RPMI8226 (cell line): ENCODE data around the gene SCLY.
"Not testable (repeated sequence)": the region's sequence is repeated elsewhere in the genome, so short reads cannot be mapped to it uniquely, and the experiment has no call there.

Experiments
- DNase-seq: peaks from one replicate; pipeline ENCODE4 v3.0.0-alpha.2; 2015

SCLY gene, protein sequence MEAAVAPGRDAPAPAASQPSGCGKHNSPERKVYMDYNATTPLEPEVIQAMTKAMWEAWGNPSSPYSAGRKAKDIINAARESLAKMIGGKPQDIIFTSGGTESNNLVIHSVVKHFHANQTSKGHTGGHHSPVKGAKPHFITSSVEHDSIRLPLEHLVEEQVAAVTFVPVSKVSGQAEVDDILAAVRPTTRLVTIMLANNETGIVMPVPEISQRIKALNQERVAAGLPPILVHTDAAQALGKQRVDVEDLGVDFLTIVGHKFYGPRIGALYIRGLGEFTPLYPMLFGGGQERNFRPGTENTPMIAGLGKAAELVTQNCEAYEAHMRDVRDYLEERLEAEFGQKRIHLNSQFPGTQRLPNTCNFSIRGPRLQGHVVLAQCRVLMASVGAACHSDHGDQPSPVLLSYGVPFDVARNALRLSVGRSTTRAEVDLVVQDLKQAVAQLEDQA

DNA sequence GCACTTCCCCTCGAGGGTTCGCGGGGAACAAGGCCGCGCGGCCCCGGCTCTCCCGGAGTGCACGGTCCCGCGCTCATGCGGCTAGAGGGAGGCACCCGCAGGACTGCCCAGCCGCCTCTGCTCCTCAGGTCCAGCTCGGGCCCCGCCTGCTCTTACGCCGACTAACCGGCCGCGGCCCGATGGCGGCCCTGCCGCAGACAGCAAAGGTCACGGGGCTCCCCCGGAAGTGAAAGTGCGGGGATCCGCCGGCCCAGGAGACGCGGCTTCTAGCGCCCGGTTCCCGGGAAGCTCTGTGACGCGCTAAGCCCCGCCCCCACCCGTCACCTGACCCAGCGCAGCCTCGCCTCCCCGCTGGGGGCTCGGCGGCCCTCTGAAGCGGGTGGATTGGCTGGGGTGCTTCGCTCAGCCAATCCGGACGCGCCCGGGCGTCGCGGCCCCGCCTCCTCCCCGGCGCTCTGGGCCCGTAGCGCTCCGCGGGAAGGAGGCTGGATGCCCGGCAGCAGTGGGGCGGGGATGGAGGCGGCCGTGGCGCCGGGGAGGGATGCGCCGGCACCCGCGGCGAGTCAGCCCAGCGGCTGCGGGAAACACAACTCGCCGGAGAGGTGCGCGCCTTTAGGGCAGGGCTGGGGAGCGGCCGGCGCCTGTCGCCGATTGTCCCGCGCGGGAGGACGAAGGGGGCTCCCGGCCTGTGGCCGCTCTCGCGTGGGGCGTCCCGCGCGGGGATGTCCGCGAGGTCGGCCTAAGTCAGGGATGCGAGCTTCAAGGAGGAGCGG lies at the start of gene SCLY:
SCLY (plus strand) TSS at position 460 of the 773 bp plus-strand sequence; CDS start at position 514, 54 bp downstream.
- peak; percentile 96 for DNase-seq

DNA sequence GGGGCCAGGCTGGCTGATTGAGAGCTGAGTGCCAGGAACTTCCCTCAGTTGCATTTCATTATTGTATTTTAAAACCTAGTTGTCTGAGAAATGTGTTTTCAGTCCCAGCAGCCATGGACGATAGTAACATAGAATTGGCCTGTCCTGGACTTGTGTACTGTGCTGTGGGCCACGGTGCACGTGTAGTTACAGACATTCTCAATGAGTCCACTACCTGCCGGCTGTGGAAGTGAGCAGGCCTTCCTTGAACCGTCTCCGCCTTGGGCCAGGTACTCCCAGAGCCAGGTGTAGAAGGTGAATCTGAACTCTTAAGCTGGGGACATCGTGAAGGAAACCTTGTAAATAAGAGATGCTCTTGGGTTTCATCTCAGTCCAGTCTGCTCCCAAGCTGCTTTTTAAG lies 47.0 kb upstream of the SCLY start:
- DNase-seq, result no peak

DNA sequence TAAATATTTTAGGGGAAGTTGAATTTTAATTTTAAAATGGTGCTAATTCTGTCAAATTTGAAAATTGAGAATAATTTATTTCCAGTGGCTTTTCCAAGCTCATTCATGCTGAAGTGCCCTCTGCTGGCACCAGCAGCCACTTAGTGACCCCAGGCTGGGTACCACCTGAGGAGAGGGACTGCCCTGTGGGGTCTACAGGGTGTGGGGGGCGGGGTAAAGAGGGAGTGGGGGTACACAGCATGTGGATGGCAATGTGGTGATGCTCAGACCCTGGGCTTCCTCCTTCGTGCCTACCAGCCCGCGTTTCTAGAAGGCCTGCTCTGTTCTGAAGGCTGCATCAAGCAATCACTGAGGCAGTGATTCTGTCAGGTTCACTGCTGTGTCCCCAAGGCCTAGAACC lies 45.1 kb upstream of the SCLY start:
- no peak for DNase-seq

DNA sequence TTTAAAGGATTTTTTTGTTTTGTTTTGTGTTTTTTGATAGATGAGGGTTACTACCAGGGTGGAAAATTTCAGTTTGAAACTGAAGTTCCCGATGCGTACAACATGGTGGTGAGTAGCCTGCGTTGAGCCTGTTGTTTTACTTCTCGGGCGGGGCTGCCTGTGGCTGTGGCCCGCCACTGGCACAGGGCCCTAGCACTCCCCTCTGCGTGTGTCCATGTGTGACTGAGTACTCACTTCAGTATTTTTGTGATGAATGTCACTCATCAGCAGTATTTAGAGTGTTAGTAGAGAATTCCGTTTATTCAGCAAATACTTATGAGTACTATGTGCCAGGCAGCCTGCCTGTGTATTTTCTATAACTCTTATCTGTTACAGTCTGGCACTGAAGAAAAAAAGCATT lies 44.3 kb upstream of the SCLY start:
- no peak for DNase-seq

DNA sequence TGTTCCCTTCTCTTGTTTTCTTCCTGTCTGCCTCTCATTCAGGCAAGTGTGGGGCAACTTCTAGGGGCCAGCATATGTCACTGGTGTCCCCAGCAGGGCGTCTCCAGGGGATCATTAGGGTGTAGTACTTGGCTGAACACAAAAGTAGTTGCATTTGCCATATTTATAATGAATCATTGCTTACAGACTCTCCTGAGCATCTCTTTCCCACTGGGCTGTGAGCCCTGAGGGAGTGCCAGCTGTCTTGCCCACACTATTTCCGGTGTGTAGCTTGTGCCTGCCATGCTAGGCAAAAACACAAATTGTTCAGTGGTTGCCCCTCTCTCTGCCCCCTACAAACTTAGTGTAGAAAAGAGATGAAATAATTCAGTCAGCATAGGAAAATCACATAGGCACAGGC lies 40.8 kb upstream of the SCLY start:
- DNase-seq, result no peak

DNA sequence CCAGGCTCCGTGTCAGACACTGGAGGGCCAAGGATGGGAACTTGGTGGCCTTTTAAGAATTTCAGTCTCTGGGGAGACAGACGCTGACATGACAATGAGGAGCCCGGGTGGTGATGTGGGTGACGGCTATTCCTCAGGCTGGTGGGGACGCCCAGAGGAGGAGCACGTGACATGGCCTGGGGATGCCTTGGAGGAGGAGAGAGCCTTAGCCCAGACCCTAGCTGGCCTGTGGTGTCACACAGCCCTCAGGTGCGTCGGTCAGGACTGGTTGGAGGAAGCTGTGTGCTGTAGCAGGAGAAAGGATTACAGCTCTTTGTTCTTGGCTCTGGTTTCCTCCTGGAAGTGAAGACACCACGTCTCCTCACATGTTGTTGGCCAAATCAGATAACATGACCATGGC lies 40.0 kb upstream of the SCLY start:
- no peak for DNase-seq

DNA sequence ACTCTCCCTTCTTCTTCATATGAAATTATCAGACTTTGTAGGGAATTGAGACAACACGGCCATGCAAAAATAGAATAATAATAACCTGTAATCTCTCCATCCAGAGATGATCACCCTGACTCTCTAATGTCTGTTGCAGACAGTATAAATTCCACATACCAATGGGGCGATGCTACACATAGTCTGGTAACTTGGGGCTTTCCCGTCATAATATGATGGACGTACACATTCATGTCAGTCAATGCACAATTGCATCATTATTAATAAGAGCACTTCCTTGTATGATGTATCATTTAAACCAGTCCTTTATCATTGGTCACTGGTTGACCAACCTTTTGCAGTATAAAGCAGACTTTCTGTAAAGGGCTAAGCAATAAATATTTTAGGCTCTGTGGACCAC lies 39.5 kb upstream of the SCLY start:
- DNase-seq, result no peak

DNA sequence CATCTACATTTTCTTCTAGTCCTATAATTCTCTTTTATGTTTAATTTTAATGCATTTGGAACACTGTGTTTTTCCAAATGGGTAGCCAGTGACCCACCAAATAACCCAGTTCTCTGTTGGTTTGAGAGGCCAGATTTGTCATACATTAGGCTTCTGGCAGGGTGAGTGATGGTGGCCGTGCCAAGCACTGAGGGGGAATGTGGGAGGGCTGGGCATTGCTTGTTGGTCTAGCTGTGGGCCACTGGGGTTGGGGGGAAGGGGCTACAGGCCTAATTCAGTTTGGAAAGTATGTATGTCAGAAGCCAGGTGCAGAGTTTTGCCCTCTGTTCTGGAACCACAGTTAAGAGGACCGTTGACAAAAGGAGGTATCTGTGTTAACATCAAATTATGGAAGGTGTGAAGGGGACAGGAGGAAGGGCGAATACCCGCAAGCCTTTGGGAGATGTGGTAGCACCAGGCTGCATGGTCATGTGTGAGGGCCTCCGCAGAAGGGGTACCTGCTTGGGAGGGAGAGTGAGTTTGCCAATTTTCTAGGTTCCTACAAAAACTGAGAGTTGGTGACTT lies 38.1 kb upstream of the SCLY start:
- DNase-seq, result no peak

DNA sequence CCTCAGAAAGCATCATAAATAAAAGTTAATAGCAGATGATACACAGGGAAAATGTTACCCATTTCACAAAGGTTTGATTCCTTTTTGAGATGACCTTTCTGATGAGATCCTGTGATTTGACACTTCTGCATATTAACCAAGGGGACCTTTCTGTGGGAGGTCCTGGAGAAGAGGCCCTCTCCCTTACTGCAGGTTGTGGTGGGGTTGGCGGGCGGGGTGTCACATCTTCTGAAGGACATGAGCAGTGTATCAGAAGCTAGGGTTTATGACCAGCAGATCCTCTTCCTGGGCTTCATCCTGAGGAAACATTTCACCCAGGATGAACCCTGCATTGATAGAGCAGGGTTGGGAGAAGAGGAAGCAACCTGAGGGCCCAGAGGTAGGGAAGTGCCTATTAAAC lies 37.2 kb upstream of the SCLY start:
- DNase-seq, result no peak

DNA sequence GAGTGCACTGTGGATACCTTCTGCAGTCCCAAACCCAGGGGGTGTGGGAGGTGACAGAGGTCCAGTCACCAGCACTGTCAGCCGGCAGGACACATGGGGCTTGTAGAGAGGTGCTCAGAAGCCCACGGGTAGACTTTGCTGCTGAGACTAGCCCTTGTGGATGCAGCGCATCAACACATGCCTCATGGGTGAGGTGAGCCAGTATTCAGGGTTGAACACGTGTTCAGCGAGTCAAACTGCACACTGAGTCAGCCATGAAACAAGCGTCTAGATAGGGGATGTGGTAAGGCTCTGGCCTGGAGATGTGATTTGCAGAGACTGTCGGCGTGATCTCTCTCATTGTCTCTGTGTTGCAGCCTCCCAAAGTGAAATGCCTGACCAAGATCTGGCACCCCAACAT lies 35.8 kb upstream of the SCLY start:
- no peak for DNase-seq

DNA sequence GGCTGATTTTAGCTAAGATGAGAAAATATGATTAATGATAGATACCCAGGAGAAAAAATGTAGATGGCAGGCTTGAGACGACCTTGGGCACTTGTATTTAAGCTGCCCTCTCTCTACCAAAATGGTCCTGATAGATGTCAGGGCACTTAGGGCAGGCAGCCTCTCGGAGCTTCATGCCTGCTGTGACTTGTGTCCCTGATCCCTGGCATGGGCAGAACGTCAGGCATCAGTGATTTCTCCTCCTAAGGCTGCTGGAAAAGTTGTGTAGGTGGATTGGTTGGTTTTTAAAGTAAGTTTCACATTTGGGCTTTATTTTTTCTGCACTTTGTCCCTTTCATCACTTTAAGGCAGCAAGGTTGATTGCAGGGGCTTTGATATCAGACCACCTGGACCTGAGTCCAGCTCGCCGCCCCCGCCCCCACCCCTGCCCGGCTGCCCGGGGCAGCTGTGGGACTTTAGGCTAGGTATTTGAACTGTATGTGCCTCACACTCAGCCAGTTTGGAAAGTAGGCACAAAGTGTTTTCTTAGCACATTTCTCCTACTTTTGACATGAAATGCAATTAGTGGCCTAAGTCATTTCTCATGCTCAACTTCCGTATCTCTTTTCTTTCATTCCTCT lies 35.0 kb upstream of the SCLY start:
- no peak for DNase-seq

DNA sequence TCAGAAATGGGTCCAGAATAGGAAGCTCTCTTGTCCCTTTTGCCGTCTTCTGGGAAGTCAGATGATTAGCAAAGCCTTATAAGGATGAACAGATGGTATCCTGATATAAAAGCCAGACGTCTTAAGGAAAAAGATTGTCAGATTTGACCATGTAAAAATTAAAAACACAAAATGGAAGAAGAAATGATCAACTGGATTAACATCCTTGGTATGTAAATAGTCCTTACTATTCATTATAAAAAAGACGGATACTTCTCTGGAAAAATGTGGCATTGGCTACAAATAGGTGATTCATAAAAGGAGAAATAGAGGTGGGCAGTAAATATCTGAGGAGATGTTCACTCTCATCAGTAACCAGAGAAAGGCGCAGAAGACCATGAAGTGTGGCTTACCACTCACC lies 33.7 kb upstream of the SCLY start:
- DNase-seq, result no peak

DNA sequence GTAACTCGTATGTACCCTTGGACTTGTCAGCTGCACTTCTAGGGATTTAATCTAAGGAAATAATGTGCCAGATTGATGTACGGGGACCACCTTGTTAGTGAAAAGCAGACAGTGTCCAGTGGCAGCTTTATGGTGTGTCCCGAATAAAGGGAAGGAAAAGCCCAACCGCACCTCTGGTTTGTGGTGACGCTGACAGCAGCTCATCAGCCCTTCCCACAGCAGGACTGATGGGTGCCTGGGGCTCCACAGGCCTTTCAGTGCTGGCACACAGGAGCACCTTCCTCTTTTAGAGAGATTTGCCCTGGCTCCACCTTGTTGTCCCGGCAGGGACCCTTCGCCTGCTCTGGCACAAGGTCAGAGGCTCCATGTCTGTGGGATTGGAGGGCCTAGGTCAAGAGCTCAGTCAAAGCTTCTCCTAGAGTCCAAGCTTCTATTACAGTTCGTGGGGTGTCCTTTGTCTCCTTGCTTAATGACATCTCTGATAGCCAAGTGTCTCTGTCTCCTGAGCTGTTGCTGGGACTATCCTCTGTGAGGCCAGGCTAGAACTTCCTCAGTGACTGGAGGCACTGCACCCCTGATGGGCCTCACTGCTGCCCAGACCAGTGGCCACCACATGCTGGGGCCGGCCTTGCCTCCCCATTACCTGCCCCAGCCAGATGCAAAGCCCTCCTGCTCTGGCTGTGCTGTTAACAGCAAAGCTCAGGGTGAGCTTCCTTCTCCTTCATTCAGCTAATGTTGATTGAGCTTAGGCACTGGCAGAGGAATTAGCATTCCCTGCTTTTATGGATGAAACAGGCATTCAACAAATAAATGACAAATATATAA lies 33.0 kb upstream of the SCLY start:
- no peak for DNase-seq

DNA sequence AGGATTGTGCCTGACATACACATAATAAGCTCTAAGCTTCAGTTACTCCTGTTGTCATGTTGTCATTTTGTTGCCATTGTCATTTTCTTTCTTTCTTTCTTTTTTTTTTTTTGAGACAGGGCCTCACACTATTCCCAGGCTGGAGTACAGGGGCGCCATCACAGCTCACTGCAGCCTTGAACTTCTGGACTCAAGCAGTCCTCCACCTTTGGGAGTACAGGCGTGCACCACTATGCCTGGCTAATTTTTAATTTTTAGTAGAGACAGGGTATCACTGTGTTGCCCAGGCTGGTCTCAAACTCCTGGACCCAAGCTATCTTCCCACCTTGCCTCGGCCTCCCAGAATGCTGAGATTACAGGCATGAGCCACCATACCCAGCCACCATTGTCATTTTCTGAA lies 30.9 kb upstream of the SCLY start:
- DNase-seq, result no peak

DNA sequence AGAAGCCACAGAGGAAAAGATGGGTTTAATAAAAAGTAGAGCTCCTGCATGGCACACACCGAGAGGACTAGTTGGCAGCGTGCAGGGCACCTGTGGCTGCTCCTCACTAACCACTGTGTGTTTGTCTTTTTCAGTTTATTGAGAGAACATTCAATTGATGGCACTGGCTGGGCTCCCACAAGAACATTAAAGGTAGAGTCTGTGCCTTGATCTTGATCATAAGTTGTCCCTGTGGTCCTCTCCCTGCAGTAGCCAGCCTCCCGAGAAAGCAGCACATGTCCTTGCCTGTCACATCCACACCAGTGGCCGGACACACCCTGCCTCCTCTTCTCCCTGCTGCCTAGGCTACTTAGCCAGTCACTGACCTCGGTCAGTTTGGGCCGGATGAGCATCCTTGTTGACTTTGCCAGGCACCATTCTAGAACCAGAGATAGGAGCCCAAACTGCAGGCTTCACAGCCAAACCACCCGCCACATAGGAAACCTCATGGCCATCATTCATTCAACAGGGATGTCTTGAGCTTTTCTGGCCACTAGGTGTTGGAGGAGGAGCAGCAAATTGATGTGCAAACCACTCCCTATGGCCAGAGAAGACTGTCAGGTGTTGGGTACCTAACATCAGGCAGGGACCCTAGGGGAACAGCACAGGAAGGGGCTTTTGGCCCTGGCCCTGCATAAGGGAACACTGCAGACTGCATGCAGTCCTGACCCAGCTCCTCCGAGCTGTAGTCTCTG lies 30.2 kb upstream of the SCLY start:
- DNase-seq, result no peak

DNA sequence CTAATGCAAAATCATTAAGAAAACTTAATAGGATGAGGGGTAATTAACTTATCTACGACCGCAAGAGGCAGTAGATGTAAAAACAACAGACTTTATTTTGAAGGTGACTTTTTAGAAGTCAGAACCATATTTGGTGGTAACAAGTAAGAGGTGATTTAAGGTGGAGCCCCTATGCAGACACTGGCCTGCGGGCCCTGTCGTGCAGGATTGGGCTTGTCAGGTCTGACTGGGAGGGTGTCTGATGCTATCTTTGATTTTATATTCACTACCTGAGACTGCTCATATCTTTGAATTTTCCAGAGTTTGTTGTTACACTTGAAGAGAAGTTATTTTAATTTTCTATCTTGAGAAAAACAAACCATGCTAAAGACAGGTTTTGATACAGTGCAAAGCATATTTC lies 29.1 kb upstream of the SCLY start:
- no peak for DNase-seq

DNA sequence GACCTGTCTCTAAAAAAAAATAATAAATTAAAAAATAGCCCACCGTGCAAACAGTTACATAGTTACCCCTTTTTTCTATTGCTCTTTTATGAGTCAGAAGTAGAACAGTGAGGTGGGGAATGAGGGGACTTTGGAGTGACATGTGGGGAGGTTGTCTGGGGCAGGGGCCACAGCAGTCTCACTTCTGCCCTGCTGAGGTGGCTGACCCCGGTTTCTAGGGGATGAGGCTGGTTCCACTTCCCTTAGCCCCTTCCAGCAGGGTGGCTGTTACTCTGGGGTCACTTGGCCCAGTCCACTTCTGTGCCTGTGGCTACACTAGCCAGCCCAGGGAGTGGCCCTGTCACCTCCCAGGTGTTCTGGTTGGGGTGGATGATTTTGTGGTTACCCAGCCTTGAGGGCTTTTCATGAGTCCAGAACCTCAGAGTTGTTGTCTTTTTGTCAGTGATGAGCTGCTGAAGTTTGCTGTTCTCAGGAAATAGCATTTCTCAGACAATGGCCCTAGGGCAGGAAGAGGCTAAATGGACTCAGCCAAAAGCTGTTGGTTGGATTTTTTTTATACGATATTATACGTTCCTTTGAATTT lies 28.0 kb upstream of the SCLY start:
- DNase-seq, result no peak

DNA sequence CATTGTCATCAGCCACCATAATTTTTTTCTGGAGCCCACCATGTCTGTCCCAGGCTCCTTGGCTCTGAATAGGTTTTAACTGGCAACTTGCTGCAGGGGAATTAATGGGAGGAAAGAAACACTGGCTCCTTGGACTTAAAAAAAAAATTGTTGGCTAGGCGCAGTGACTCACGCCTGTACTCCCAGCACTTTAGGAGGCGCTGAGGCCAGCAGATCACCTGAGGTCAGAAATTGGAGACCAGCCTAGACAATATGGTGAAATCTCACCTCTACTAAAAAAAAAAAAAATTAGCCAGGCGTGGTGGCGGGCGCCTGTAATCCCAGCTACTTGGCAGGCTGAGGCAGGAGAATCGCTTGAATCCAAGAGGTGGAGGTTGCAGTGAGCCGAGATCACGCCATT lies 26.8 kb upstream of the SCLY start:
- DNase-seq, result not testable (repeated sequence)

DNA sequence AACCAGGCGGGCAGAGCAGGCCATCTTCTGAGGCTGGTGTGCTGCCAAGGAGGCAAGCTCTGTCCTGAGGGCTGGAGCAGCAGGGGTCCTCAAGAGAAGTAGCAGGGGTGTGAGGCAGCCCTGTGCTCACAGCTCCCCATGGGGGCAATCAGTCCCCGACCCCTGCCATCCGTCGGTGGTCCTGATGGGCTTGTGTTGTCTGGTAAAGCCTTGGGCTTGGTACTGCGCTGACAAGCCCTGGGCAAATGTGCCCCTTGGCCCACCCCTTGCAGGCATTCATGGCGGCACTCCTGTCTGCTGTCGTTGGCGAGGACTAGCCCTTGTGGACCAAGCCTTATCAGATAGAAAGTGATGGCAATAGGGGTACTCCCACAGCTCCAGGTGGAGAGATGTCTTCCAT lies 22.6 kb upstream of the SCLY start:
- no peak for DNase-seq

DNA sequence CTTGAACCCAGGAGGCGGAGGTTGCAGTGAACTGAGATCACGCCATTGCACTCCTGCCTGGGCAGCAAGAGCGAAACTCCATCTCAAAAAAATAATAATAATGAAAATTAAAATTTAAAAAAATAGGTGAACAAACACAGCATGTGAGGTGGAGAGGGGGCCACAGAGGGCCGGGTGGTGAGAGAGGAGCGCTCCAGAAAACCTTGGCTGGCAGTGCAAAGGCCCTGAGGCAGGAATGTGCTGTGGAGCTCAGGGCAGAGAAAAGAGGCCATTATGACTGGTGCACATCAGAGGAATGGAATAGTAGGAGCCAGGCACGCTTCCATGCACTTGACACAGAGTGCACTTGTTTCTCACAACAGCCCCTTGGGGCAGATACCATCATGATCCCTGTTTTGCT lies 21.6 kb upstream of the SCLY start:
- DNase-seq, result no peak

DNA sequence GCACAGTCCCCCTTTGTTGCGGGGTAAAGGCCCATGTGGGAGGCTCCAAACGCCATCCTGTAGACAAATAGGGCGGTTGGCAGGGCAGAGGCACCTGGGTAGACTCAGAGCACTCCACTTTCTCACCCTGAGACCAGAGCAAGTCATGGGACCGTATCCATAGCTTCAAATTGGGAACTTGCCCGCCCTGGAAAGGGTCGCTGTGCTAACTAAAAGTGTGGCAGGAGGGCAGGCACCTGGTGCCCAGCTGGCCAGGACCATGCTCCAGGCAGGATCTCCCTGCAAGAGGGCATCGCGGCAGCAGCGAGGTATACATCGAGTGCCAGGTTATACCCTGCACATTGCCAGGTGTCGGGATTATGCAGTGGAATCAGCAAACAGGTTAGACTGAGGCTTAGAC lies 20.8 kb upstream of the SCLY start:
- DNase-seq, result no peak

DNA sequence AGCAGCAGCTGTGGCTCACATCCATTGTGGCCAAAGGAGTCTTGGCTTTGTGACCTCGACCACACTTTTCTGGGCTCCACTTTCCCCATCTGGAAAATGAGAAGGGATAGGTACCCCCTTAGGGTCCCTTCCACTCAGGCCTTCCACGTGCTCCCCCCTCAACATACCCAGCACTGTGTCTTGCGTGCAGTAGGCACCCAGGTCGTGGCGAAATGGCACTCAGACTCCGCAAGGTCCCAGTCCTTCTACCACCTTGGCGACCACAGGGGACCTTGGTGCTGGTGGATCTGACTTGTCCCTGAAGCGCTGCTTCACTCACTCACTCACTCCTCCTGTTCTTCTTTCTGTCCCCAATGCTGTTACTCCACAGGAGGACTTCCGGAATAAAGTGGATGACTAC lies 19.9 kb upstream of the SCLY start:
- no peak for DNase-seq
